Astrocyte of the hippocampus (primary cell): ENCODE measurements around the gene EPHB2.
A peak's percentile ranks its signal among the peaks of the same experiment; 100 is the strongest.

ENCODE experiments used
- DNase-seq: peaks from one replicate; pipeline ENCODE4 v3.0.0; 2011; ENCODE audit warnings: low read depth, low spot score

The EPHB2 gene

DNA sequence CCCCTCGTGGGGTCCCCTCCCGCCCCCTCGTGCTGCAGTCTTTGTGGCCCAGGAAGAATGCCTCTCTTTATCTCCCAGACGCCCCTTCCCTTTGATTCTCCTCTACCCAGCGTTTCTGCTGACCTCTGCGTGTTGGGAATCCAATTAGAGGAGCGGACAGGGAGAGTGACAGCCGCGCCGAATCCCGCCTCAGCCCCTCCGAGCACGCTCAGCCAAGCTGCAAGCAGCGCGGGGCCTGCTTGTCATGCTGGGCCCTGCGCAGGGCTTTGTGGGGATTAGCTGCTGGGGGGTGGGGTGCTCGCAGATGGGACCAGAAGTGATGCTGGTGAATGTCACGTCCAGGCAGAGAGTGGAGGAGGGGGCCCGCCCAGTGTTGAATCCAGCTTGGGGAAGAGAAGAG is 91.1 kb downstream of the EPHB2 start:
- DNase-seq = no peak

DNA sequence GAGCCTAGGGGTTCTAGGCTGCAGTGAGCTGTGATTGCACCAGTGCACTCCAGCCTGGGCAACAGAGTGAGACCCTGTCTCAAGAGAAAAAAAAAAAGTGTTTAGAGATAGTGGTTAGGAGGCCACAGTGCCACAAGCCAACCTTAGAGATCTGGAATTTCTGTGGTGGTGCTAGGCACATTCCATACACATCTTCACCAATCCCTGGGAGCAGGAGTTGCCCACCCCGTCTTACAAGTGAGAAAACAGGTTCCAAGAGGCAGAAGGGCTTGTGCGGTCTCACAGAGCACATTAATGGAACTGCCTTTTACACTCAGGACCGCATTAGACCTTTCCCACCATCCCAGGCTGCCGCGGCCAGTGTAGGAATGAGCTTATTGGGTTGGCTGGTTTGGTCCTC is 93.2 kb downstream of the EPHB2 start:
- peak; percentile 61 for DNase-seq

DNA sequence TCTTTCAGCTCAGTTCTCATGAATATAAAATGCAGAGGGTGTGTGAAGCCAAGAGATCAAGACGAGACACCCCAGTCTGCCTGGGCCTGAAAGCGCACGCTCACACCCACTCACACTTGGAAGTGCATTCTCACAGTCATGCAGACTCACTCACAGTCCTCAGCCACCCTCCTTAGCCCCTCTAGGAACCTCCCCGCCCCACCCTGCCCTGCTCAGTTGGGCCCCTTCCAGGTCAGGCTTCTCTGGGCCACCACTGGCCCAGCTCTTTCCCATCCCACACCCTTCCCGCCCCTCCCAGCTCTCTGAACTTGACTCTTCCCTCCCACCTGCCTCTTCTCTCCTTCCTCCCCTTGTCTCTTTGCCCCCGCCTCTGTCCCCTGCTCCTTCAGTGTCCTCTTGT is 93.8 kb downstream of the EPHB2 start:
- DNase-seq = peak; percentile 17

DNA sequence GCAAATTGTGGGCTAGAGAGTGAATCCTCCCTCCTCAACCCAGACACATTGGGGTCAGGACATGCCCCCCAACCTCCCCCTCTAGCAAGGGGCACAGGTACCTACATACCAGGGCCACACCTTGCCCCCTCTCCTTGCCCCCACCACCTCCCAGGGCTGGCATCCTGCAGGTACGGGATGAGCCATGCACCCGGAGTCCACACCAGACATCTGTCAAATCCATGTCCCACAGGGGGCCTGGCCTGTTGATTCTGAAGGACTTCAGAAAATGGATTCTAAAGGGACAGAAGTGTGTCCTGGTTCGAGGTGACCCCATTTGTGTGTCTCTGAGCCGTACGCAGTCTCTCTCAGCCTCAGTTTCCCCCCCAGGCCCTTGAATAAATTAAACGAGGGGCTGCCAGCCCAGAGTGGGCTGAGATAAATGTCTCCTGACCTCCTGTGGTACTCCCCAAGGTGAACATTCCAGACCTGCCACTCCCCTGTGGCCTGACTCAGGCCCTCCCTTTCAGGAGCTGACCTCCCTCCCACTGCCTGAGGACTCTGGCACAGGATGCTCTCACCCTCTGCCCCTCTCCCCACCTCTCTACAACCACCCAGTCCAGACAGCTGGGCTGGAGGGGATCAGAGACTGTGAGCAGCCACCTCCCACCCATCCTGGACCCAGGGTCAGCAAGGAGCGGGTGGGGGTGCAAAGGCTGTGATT is 94.5 kb downstream of the EPHB2 start:
- peak; percentile 17 for DNase-seq

DNA sequence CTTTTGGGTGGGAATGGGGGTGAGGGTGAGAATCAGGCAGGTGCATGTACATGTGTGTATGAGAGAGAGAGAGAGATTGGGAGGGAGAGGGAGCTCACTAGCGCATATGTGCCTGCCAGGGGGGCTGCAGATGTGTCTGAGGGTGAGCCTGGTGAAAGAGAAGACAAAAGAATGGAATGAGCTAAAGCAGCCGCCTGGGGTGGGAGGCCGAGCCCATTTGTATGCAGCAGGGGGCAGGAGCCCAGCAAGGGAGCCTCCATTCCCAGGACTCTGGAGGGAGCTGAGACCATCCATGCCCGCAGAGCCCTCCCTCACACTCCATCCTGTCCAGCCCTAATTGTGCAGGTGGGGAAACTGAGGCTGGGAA is 95.0 kb downstream of the EPHB2 start:
- DNase-seq = no peak

DNA sequence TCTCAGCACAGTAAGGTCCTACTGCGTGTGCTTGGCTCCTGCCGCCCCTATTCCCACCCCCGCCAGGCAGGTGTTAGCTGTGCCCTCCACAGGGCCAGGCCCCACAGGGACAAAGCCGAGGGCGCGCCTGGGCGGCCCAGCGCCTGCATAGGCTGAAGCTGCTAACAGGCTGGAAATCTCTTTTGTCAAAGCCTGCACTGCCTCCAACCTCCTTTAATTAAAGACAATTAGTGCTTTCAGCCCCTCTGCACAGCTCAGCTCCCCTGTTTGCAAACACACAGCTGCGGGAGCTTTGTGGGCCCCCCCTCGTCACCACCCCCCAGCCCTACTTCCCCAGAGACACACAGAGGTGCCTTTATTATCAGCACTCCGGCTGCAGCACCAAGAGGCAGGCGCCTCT is 95.9 kb downstream of the EPHB2 start:
- no peak for DNase-seq

DNA sequence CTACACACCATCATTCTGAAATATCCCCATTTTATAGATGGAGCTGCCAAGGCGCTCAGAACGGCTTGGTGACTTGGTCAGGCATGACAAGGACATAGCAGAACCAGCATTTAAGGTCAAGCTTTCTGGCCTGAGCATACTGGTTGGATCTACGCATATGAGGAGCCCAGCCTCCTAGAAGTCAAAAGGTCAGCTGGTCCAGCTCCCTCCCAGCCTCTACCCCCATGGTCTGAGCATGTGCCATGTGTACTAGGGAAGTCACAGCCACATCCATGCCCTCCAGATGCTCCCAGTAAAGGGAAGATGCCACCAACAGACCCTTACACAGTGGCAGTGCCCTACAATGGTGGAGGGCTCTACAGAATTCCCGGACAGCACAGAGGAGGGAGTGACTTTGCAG is 96.7 kb downstream of the EPHB2 start:
- no peak for DNase-seq

DNA sequence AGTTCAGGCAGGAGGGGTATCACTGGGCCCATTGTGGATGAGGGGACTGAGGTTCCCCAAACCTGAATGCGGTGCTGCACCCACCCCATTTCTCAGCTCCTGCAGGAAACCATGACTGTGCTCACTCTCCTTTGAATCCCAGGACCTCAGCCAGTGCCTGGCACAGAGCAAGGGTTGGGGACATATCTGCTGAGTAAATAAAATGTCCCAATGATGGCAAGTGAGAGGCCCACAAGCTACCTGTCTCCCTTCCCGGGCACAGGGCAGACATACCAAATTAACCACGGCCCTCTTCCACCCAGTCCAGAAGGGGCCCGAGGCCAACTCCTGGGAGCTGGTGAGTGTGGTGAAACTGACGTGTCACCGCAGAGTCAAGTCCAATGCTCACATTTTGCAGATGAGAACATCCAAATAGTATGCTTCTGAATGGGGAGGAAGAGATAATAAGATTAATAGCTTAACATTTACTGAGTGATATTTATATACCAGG is 97.6 kb downstream of the EPHB2 start:
- DNase-seq = peak; percentile 75

DNA sequence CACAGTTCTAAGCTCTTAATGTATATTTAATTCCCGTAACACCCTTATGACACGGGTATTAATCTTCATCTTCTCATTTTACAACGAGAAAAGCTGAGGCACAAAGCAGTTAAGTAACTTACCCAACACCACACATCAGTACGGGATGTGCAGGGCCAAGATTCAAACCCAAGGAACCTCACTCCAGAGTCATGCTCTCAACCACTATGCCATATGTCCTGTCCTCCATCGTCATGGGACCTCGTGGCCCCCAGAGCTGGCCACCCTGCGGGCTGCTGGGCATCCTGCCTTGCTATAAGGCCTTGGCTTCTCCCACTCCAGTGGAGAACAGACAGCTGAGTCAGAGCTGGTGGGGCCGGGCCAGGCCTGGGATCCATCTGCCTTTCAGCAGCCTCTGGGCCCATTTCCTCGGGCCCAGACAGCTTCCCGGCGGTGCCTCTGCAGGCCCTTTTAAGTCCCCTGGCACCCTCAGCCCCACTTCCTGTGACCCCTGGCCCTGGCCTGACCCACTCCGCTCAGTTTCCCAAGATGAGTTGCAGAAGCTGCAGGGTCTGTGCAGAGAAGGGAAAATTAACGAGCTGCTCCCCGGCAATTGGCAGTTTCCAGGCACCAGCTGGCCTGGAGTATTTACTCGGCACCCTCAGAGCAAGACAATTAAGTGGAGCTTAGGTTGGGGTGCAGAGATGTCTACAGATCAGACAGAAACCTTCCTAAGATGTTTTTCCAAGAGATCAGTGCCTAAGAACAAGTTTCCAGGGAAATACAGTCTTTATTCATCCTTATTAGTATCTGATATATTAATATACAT is 98.2 kb downstream of the EPHB2 start:
- DNase-seq = peak; percentile 79

DNA sequence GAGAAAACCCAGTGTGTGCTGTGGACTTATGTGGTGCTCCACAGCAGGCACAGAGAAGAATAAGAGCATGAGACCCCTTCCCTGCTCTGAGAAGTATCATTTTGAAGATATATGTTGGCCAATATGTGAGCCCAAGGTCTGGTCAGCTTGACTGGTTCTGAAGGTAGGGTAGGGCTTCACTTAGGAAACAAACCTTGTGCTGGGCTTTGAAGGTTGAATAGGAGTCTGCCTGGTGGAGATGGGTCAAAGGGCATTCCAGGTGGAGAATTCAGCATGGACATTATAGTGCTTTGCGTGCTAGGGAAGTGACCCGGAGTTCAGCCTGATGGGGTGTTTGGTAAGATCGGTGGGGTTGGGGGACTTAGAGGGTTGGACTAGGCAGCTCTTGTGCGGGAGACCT is 99.1 kb downstream of the EPHB2 start:
- no peak for DNase-seq

DNA sequence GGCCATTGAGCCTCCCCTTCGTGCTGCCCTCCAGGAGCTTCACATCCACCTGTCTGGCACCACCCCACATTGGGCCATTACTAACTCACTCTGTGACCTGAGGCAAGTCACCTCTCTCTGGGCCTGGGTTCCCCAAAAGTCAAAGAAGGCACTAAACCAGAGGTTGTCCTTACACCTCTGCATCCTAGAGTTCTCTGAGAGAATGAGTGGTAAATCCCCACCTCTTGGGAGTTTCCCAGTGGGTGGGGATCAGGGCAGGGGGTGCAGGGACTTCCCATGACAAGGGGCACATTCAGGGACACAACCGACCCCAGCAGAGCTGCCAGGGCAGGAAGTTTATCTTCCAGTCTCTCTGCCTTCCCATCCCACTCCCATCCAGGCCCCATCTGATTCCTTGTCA is 99.7 kb downstream of the EPHB2 start:
- DNase-seq = no peak

DNA sequence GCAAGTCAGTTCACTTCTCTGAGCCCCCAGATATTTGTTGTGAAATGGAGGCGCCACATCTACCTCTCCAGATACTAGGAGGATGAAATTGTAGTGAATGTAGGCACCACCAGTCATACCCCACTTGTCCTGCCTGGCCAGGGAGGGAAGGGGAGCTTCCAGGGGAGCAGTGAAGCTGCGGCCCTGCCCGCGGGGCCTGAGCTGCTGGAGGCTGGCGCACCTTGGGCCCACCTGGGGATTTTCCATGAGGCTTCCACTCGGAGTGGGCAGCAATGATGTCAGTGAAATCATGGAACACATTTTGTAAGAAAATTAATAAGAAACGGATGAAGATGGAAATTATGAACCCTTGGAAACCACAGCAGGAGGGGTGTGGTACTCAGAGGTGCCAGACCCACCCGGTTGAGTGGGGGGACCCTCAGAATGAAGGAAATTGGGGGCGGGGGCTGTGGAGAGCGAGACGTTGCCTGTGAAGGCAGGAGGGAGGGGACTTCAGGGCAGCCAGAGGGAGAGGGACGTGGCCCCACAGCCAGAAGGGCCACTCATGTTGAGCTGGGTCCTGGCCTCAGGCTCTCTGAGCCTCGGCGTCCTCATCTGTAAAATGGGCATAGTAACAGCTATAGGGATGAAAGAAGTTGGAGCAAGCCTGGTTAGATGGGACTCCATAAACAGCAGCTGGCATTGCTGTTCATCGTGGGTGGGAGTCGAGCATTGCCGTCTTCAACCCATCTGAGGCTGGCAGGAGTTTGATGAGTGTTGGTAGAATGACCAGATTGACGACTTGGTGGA is 101.6 kb downstream of the EPHB2 start:
- no peak for DNase-seq

DNA sequence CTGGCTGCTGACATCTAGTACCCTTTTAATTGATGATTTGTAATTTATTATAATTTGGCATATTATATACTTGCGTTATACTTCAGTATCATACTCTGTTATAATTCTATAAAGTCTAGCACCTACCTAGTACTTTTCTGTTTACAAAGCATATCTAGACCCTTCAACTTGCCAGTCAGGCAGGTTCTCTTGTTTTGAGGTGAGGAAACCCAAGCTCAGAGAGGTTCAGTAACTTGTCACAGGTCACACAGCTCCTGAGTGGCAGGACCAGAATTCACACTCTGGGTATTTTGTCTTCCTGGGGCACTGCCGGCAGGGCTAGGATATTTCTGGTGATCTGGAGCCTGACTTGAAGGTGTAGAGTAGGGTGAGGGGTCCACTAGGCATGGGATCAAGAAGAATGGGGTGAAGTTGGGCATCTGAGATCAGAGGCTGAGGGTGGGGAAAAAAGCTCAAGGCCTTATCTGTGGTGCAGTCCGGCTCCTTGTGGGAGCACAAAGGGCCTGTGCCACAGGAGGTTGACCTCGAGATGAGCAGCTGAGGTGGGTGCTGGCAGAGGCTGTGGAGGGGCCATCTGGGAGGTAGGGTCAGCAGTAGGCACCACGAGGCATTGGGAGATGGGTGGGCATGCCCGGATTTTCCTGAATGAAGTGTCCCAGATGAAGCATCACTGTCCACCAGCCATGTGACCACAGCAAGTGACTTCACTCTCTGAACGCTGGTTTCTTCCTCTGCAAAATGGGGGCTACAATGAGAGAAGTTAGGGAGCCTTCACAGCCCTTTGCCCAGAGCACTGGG is 102.6 kb downstream of the EPHB2 start:
- DNase-seq = no peak

DNA sequence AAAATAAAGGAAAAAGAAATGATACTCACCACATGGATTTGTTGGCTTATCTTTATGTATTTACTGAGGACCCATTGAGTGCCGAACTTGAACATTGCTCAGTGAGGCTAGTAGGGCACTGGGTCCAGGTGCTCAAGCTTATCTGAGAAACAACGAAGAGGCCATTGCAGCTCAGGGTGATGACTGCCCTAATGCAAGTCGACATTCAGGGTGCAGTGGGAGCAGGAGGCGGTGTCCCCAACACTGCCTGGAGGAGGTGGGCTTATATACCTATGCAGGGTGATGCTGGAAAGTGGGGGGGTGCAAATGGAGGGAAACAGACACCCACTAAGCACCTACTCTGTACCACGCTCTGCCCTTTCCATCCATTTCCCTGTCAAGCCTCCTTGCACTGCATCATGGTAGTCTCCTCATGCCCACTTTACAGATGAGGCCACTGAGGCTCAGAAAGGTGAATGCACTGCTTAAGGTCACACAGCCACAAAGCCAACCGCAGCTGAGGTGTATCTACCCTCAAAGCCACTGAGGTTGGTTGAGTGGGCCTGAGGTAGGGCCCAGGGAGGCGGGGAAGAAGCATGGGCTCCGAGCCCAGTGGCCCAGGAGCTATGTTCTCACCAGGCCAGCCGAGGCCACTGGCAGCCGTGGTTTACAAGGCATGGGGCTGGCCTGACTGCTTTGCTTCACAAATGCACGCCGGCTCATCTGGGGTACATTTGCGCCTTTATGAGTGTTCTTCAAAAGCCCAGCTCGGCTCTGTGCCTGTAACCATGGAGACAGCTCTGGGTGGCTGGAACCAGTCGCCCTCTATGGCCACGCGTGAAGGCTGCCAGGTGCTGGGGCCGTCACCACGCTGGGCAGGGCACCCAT is 103.8 kb downstream of the EPHB2 start:
- DNase-seq = peak; percentile 82

DNA sequence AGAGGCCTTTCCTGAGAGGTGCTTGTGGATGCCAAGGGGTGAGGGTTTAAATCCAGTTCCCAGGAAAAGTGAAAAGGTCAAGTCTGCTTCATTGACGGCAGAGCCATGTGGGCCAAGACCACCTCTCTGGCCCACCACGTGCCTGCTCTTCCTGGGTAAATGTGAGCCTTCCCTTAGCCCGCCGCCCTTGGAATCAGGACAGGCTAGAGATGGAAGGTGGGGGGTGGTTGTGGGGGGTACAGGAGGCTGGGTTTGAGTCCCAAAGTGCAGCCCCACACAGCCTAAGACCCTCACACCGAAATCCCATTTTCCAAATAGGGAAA is 104.4 kb downstream of the EPHB2 start:
- DNase-seq = no peak

DNA sequence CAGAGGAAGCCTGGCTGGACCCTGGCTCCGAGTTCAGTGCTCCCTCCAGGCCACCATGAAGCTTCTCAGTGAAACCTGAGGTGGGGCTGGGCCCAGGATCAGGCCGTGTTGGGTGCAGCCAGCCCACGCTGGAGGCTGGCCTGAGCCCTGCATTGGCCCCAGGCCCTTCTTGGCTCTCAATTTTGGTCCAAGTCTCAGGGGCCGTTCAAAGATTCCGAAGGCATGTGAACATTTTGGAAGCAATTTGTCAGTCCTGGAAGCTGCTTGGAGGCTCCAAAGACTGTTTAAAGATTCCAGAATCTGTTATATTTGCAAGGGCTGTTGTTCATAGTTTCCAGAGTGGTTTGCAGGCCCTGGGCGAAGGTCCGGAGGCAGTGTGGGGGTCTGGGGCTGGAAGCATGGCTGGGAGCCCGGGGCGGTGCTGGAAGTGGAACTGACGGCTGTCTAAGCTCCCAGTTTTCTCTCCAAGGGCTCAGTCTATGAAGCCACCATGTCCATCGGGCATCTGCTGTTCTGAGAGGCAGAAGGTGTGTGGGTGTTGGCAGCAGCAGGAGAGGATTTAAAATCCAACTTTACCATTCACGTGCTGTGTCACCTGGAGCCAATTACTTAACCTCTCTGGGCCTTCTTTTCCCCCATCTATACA is 104.9 kb downstream of the EPHB2 start:
- DNase-seq = peak; percentile 29

DNA sequence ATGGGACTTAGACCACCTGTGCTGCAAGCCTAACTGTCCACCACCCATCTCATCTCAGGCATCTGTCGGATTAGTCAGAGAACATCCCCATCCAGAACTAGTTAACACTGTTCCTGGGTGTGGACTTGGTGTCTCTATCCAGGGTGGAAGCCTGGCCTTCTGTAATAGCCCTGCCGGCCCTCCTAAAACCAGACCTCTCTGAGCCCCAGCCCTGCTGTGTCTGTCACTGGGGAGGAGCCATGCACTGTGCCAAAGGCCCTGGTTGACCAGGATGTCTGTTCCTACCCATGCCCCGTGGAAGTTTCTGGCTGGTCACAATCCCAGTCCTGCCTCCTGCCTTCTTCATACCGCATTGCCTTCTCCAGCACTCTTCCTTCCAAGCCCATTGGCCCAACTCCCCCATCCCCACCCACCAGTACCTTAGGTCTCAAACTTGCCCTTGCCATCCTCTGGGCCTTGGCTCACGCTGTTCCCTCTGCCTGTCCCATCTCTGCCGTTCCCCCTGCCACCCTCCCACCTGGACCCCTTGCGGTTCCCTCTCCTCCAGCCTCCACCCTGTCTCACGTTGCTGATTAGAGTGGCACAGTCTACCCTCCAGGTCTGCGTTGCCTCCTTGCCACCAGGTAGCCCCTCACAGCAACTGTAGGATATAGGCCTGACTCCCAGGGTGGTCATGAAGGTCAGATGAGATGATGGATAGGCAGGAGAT is 105.6 kb downstream of the EPHB2 start:
- no peak for DNase-seq

DNA sequence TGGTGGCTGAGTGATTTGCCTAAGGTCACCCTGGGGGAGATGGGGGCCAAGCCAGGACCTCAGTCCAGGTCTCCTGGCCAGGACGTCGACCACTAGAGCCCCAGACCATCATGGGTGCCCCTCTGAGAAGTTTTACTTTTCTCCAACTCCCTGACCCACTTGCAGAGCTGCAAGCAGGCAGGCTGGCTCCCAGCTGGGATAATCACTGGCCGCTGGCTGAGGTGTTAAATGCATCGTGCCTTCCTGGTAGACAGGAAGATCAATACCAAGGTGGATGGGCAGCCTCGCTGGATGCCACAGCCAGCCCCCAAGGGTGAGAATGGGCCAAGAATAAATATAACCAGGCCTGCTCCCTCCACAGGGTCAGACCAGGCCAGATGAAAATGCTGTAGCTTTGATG is 106.2 kb downstream of the EPHB2 start:
- no peak for DNase-seq

DNA sequence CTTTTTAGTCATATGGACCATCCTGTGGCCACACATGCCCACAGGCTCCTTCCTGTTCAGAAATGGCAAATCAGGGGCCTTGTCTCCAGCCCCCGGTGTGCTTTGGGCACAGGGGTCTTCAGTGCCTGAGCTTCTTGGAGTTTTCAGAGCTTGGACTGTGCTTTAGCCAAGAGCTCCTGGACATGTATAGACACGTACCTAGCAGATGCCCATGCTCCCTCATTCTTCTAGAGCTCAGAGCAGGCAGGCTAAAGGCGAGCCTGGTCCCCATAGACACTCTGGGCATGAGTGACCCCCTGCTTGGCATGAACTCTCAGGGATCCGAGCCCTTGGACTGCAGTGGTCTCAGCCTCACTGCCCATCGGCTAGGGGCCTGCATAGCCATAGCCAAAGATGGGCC is 106.8 kb downstream of the EPHB2 start:
- no peak for DNase-seq
